Bronchial epithelial cell (primary cell): ENCODE measurements around the gene RPRD1B. TPM values are rescaled to one million over a fixed set of nuclear protein-coding genes. Genes with fewer than 3 reads are reported as not detected.
A peak's percentile ranks its signal among the peaks of the same experiment; 100 is the strongest.

Experiments
- DNase-seq: peaks from one replicate; pipeline ENCODE4 v3.0.0-alpha.2; 2010; ENCODE audit warnings: low read depth
- FAIRE-seq: peaks from 2 replicates; lab custom pipeline; 2011; peaks lifted over from hg19 to GRCh38; lab: Jason Lieb, UNC
- H3K27me3 ChIP-seq: 2 replicates; pipeline ENCODE4 v1.5.1; 2011; ENCODE audit warnings: low read length; ENCODE audit not compliant: control insufficient read depth, insufficient read depth
- H3K36me3 ChIP-seq: 2 replicates; pipeline ENCODE4 v1.5.1; 2011; ENCODE audit warnings: low read length; ENCODE audit not compliant: control insufficient read depth, insufficient read depth
- H3K4me3 ChIP-seq: 2 replicates; pipeline ENCODE4 v1.5.1; 2011; ENCODE audit warnings: mild to moderate bottlenecking, low read depth, low read length, control low read depth
- total RNA-seq: library from RNA; depleted of rRNA; stranded (reverse); fragments of >200 nt; gene quantifications from 2 replicates; pipeline ENCODE4 v1.2.1, GENCODE V29; 2014
- TF ChIP-seq, protein P1 (sequence below): IDR thresholded peaks from 2 replicates; pipeline ENCODE4 v1.5.1; 2011; ENCODE audit warnings: mild to moderate bottlenecking, moderate library complexity, low read length, control low read depth, inconsistent platforms; ENCODE audit not compliant: insufficient read depth, severe bottlenecking

RPRD1B gene
- total RNA-seq = 18.7 and 25.0 TPM in 2 replicates

GRCh38 chr20:38033330-38034107 lies at the start of gene RPRD1B, which contains the start of gene TTI1:
Gene RPRD1B, plus strand, starts transcription at chr20:38033746. Its CDS starts 202 bp downstream, at chr20:38033948.
Gene TTI1, minus strand, starts transcription at chr20:38033456. Its CDS starts 19,640 bp downstream, at chr20:38013816.
- FAIRE-seq (no peak), DNase-seq (peak; percentile 80)
- Histone ChIP-seq H3K27me3 (no peaks in the 10 kb centered on the region), H3K36me3 (peaks cover 1% of the 10 kb centered on the region), H3K4me3 (peak within 1 kb of the TSS; percentile 90)
- TF ChIP-seq, protein P1, sequence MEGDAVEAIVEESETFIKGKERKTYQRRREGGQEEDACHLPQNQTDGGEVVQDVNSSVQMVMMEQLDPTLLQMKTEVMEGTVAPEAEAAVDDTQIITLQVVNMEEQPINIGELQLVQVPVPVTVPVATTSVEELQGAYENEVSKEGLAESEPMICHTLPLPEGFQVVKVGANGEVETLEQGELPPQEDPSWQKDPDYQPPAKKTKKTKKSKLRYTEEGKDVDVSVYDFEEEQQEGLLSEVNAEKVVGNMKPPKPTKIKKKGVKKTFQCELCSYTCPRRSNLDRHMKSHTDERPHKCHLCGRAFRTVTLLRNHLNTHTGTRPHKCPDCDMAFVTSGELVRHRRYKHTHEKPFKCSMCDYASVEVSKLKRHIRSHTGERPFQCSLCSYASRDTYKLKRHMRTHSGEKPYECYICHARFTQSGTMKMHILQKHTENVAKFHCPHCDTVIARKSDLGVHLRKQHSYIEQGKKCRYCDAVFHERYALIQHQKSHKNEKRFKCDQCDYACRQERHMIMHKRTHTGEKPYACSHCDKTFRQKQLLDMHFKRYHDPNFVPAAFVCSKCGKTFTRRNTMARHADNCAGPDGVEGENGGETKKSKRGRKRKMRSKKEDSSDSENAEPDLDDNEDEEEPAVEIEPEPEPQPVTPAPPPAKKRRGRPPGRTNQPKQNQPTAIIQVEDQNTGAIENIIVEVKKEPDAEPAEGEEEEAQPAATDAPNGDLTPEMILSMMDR = no peak

DNA sequence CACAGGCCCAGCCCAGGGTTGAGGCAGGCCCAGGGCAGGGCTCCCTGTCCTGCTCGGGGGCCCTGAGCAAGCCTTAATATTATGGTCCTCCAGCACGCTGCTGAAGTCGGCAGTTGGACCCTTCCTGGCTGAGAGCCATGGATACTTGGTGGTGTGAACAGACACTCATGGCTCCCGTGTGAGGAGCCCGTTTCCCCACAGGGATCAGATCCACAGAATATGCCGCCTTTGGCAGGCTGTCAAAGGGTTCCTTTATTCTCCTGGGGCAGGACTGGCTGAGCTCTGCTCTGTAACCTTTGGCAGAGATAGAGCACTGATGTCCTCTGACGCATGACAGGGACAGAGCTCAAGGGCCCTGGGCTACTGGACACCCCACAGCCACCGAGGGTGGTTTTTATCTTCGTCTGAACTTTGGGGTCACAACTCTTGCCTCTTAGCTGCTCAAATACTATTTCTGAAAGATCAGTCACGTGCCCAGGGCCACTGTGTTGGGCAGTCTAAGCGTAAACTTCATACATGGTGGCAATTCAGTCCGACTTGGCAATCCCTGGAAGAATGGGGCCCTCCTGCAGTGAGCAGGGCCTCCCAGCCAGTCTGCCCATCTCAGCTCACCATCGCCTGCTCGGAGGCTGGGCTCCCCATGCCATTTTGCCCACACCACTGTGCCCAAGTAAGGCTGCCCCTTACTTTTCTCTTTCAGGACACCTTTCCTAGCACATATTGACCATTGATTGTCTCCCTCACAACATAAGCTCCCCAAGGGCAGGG lies 49.3 kb upstream of the RPRD1B start:
- Histone ChIP-seq H3K27me3 (no peaks in the 10 kb centered on the region), H3K4me3 (no peak overlapping the region), H3K36me3 (no peaks in the 10 kb centered on the region)
- TF ChIP-seq, protein P1 = no peak
- DNase-seq (no peak), FAIRE-seq (no peak)

GRCh38 chr20:37986044-37986858 lies 47.3 kb upstream of the RPRD1B start:
- DNase-seq (no peak), FAIRE-seq (no peak)
- H3K27me3 ChIP-seq = no peaks in the 10 kb centered on the region
- TF ChIP-seq, protein P1 = no peak
- no peaks in the 10 kb centered on the region for H3K36me3 ChIP-seq
- no peak overlapping the region for H3K4me3 ChIP-seq

- H3K36me3 ChIP-seq = no peaks in the 10 kb centered on the region
- TF ChIP-seq, protein P1 = no peak
- DNase-seq (no peak), FAIRE-seq (no peak)
- no peak overlapping the region for H3K4me3 ChIP-seq
- no peaks in the 10 kb centered on the region for H3K27me3 ChIP-seq
These were observed 46.5 kb upstream of the RPRD1B start for GRCh38 chr20:37986873-37987601.
